Smooth muscle cell (in vitro differentiated cells): ENCODE measurements around the gene EMC10. TPM values are rescaled to one million over a fixed set of nuclear protein-coding genes. Genes with fewer than 3 reads are reported as not detected.

Experiments
- DNase-seq: peaks from one replicate; lab custom pipeline; 2025; ENCODE audit not compliant: unreplicated experiment; lab: John Stamatoyannopoulos, UW
- H2AFZ ChIP-seq: fragments of 200-600 bp; sonication (generic); 2 replicates; pipeline ENCODE4 v1.6.0; 2016; ENCODE audit warnings: antibody characterized with exemption, low read depth, mild to moderate bottlenecking
- H3F3A ChIP-seq: fragments of 200-600 bp; sonication (generic); 2 replicates; pipeline ENCODE4 v1.6.0; 2017; ENCODE audit warnings: antibody characterized with exemption, low read depth
- H3K27ac ChIP-seq: fragments of 200-600 bp; sonication (generic); 2 replicates; pipeline ENCODE4 v1.5.1; 2016; ENCODE audit warnings: low read depth, mild to moderate bottlenecking
- H3K27me3 ChIP-seq: fragments of 200-600 bp; sonication (generic); 2 replicates; pipeline ENCODE4 v1.6.1; 2016; ENCODE audit warnings: low read depth, mild to moderate bottlenecking
- H3K36me3 ChIP-seq: fragments of 200-600 bp; sonication (generic); 2 replicates; pipeline ENCODE4 v1.5.1; 2016; ENCODE audit warnings: low read depth
- H3K4me1 ChIP-seq: fragments of 200-600 bp; sonication (generic); 2 replicates; pipeline ENCODE4 v1.5.1; 2016; ENCODE audit warnings: low read depth
- H3K4me2 ChIP-seq: fragments of 200-600 bp; sonication (generic); 2 replicates; pipeline ENCODE4 v1.6.0; 2016; ENCODE audit warnings: mild to moderate bottlenecking
- H3K4me3 ChIP-seq: fragments of 200-600 bp; sonication (generic); 2 replicates; pipeline ENCODE4 v1.5.1; 2016; ENCODE audit warnings: mild to moderate bottlenecking
- H3K79me2 ChIP-seq: fragments of 200-600 bp; sonication (generic); 2 replicates; pipeline ENCODE4 v1.6.0; 2016; ENCODE audit warnings: low read depth, mild to moderate bottlenecking
- H3K9ac ChIP-seq: fragments of 200-600 bp; sonication (generic); 2 replicates; pipeline ENCODE4 v1.6.0; 2016; ENCODE audit warnings: low read depth
- H3K9me3 ChIP-seq: fragments of 200-600 bp; sonication (generic); replicated peaks from 2 replicates; pipeline ENCODE4 v1.5.1; 2016; ENCODE audit warnings: low read depth
- H4K20me1 ChIP-seq: fragments of 200-600 bp; sonication (generic); 2 replicates; pipeline ENCODE4 v1.6.0; 2016; ENCODE audit warnings: low read depth
- CTCF ChIP-seq: fragments of 200-600 bp; sonication (generic); IDR thresholded peaks from 2 replicates; pipeline ENCODE4 v1.5.1; 2017; ENCODE audit warnings: borderline replicate concordance, mild to moderate bottlenecking, antibody characterized with exemption; ENCODE audit not compliant: insufficient read depth, poor library complexity, severe bottlenecking
- WGBS: methylation state at CpG from one replicate; pipeline ENCODE4 v1.1.7; 2016; ENCODE audit warnings: low lambda C conversion rate; 5-methylcytosine and 5-hydroxymethylcytosine counted together
- polyA plus RNA-seq: library from polyadenylated mRNA; unstranded; fragments of >200 nt; fragmentation: Nextera tagmentation; extraction: Ambion mirVana; gene quantifications from 2 replicates; pipeline ENCODE4 v1.2.1, GENCODE V29; 2016
- total RNA-seq: library from RNA; depleted of rRNA; stranded (reverse); fragments of >200 nt; gene quantifications from 2 replicates; pipeline ENCODE4 v1.2.3, GENCODE V29; 2014

The EMC10 gene
- total and polyA plus RNA-seq, 2 experiments from 2014 or later = 18.0 to 51.7 TPM

- H3K4me1 ChIP-seq = no peaks in the 10 kb centered on the region
- no peaks in the 10 kb centered on the region for H3K27me3 ChIP-seq
- H4K20me1 ChIP-seq = no peaks in the 10 kb centered on the region
- H3K4me3 ChIP-seq = no peak overlapping the region
- no peak overlapping the region for H2AFZ ChIP-seq
- no peak overlapping the region for H3K27ac ChIP-seq
- no peak overlapping the region for H3K9ac ChIP-seq
- DNase-seq = no peak
- H3K4me2 ChIP-seq = no peak overlapping the region
- H3F3A ChIP-seq = no peaks in the 10 kb centered on the region
- H3K9me3 ChIP-seq = peaks cover 3% of the 10 kb centered on the region
- no peaks in the 10 kb centered on the region for H3K36me3 ChIP-seq
- 82% methylated on average over 9 of the region's 14 CpGs for WGBS
- H3K79me2 ChIP-seq = no peaks in the 10 kb centered on the region
- TF ChIP-seq CTCF = no peak
Observed at GRCh38 chr19:50531171-50531612, 54.9 kb downstream of the EMC10 start.

GRCh38 chr19:50532952-50533351 lies 56.6 kb downstream of the EMC10 start:
- 88% methylated on average over 4 of the region's 4 CpGs for WGBS
- no peak for TF ChIP-seq CTCF
- H3K36me3 ChIP-seq = no peaks in the 10 kb centered on the region
- no peaks in the 10 kb centered on the region for H3F3A ChIP-seq
- H3K27ac ChIP-seq = no peak overlapping the region
- H4K20me1 ChIP-seq = no peaks in the 10 kb centered on the region
- peaks cover 3% of the 10 kb centered on the region for H3K9me3 ChIP-seq
- no peak overlapping the region for H3K4me2 ChIP-seq
- no peak overlapping the region for H2AFZ ChIP-seq
- no peaks in the 10 kb centered on the region for H3K79me2 ChIP-seq
- H3K4me3 ChIP-seq = no peak overlapping the region
- DNase-seq = no peak
- no peak overlapping the region for H3K9ac ChIP-seq
- no peaks in the 10 kb centered on the region for H3K27me3 ChIP-seq
- H3K4me1 ChIP-seq = no peaks in the 10 kb centered on the region

GRCh38 chr19:50534478-50534877 lies 58.2 kb downstream of the EMC10 start:
- 95% methylated on average over 3 of the region's 3 CpGs for WGBS

More at GRCh38 chr19:50534478-50534877, 58.2 kb downstream of the EMC10 start:
- no peaks in the 10 kb centered on the region for H3K27me3 ChIP-seq
- DNase-seq = no peak
- H2AFZ ChIP-seq = no peak overlapping the region
- no peak overlapping the region for H3K9ac ChIP-seq
- no peaks in the 10 kb centered on the region for H4K20me1 ChIP-seq
- no peak overlapping the region for H3K4me2 ChIP-seq
- no peaks in the 10 kb centered on the region for H3K4me1 ChIP-seq
- H3K79me2 ChIP-seq = no peaks in the 10 kb centered on the region
- TF ChIP-seq CTCF = no peak
- no peak overlapping the region for H3K4me3 ChIP-seq
- H3K9me3 ChIP-seq = peaks cover 3% of the 10 kb centered on the region
- H3F3A ChIP-seq = no peaks in the 10 kb centered on the region
- no peak overlapping the region for H3K27ac ChIP-seq
- H3K36me3 ChIP-seq = no peaks in the 10 kb centered on the region
